Tongue (tissue), 2 donors: Measurements from ENCODE around the gene TREML2. TPM values are rescaled to one million over a fixed set of nuclear protein-coding genes. Genes with fewer than 3 reads are reported as not detected.
A peak's percentile ranks its signal among the peaks of the same experiment; 100 is the strongest.
"Not testable (repeated sequence)": the region's sequence is repeated elsewhere in the genome, so short reads cannot be mapped to it uniquely, and the experiment has no call there.

ENCODE experiments used
- DNase-seq: peaks from one replicate; pipeline ENCODE4 v3.0.0-alpha.2; 2015
- total RNA-seq: library from RNA; depleted of rRNA; stranded (reverse); fragments of >200 nt; gene quantifications from one replicate; pipeline ENCODE4 v1.2.3, GENCODE V29; 2014

Gene TREML2, protein sequence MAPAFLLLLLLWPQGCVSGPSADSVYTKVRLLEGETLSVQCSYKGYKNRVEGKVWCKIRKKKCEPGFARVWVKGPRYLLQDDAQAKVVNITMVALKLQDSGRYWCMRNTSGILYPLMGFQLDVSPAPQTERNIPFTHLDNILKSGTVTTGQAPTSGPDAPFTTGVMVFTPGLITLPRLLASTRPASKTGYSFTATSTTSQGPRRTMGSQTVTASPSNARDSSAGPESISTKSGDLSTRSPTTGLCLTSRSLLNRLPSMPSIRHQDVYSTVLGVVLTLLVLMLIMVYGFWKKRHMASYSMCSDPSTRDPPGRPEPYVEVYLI
- total RNA-seq, result 0.10 TPM

DNA sequence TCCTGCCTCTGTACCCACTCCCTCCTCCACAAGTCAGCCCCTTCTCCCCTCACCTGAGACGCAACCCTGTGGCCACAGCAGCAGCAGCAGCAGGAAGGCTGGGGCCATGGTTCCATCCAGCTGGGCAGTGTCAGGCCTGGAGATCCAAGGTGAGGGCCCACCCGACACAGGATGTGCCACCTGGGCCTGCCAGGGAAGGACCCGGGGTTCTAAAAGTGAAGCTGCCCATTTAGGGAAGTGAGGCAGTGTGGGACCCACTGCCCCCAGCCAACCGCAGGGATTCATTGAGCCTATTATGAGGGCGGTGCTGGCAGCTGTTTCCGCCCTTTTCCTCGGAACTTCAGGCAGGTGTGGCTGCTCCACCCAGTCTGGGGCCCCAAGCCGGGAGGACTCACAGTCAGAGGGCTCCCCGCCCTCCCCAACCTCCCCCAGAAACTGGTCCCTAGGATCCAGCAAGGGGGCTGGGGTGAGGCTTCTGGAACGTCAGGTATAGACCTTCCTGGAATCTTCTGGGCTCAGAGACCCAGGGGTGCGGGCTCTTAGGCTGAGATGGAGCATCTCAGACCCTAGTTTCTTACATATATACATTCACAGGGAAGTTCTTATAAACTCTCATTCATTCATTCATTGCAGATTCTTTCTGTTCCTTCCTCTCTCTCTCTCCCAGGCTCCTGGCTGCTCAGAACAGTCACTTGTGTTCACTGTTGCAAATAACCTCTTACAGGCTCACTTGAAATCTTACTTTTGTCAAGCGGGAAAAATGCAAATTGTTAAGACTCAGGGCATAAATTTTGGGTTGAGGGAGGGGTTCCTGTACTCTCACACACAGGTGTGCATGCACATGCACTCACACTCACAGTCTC is at the start of gene TREML2:
Gene TREML2 (minus strand): TSS at position 249 of the 863 bp plus-strand sequence. CDS start 141 bp downstream, at position 108.
- no peak for DNase-seq

DNA sequence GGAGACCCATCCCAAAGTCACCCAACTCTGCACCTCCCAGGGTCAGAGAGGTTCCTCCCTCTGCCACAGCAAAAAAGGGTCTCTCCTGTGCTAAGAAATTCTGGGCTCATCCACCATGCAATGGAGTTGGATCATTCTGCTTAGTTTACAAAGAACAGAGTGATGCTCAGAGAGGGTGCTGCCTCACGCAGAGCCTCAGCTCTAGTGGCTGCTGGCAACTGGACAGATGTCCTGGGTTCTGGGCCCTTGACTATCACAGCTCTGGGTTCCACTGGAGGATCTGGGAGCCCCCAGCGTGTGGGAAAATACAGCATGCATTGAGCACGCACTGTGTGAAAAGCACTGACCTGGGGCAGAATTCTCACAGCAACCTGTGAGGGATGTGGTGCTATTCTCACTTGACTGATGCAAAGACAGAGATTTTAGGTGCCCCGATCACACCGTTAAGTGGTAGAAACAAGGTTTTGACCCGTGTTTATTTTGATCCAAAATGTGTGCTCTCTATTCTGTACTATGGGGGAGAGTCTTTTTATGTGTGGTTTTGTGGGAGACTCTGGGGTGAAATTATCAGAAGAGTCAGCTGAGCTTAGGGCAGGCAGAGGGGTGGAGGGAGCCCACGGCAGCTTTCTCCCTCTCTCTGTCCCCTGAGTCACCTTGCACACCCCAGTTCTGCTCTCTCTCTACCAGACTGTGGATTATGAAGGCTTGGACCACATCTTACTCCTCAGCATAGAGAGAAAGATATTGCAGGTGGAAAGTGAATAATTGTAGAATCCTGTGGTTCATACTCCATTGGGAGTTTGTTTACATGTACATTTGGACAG is 47.1 kb upstream of the TREML2 start:
- no peak for DNase-seq

DNA sequence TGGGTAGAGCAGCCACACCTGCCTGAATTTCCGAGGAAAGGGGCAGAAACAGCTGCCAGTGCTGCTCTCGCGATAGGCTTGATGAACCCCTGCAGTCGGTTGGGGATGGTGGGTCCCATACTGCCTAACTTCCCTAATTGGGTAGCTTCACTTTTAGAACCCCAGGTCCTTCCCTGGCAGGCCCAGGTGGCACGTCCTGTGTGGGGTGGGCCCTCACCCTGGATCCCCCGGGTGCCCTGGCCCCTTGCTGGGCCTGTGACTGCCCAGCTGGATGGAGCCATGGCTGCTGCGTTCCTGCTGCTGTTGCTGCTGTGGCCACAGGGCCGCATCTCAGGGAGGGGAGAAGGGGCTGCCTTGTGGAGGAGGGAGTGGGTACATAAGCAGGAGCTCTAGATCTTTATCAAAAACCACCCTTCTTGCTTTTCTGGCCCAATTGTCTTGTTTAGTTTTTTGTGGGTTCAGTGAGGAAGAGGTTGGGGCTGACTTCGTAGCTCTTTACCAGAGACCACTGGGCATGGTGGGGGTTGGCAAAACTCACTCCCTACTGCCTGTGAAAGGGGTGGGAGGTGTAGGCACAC is 46.4 kb upstream of the TREML2 start:
- DNase-seq, result no peak

DNA sequence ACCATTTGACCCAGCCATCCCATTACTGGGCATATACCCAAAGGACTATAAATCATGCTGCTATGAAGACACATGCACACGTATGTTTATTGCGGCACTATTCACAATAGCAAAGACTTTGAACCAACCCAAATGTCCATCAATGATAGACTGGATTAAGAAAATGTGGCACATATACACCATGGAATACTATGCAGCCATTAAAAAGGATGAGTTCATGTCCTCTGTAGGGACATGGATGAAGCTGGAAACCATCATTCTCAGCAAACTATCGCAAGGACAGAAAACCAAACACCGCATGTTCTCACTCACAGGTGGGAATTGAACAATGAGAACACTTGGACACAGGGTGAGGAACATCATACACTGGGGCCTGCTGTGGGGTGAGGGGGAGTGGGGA is 45.6 kb upstream of the TREML2 start:
- not testable (repeated sequence) for DNase-seq

DNA sequence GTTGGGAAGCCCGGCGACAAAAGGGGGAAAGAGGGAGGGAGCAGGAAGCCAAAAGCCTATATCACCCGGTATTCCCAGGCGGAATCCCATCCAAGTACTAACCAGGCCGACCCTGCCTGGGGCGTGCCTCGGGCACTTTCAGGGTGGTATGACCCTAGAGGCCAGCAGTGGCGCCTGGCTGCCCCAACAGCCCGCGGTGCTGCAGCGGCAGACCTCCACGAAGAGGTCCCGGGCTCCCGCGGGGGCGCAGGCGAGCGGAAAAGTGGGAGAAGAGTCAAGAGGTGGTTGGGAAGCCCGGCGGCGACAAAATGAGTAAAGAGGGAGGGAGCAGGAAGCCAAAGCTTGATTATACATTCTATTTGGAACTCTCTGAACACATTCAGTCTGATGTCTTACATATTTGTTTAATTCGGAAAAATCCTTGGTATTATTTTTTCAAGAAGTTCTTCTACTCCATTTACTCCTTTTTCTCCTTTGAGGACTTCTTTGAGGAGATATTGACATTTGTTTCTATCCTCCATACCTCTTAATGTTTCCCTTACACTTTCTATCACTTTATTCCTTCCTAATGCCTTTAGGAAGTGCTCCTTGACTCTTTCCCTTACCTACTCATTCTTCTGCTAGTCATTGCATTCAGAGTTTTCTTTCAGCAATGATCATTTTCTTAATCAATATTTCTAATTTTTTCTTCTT is 38.7 kb upstream of the TREML2 start:
- DNase-seq, result no peak

DNA sequence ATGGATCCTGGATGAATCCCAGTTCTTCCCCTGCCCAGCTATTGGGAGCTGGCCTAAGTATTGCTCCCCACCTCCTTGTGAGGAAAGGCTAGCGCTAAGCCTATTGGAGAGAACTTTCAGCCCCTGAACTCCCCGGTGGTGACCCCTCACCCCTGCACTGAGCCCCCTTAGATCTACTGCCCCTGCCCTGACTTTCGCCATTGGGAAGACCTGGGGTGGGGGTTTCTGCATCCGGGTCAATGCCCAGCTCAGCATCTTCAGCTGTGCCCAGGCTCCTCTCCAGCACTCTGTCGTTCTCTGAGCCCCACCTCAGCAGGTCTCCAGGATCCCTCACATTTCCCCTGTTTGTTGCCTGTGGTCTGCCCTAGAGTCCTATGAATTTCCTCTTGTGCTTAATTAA is 36.2 kb upstream of the TREML2 start:
- no peak for DNase-seq

DNA sequence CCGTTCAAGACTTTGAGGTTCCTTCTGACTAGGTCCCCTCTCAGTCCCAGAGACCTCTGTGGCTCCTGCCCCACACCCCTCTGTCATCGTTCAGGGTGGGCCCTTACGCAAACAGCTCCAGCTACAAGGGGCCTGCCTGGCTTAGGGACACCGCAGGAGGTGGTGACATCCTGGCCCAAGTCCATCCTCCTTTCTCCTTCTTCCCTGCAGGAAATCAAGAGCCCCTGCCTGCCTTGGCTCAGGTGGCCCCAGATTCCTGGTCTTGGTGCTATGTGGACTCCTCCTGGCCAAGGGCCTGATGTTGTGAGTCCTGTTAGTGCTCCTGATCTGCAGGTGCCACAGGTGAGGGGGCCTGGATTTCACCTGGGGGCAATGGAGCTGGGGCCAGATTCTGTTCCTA is 35.3 kb upstream of the TREML2 start:
- DNase-seq, result no peak

DNA sequence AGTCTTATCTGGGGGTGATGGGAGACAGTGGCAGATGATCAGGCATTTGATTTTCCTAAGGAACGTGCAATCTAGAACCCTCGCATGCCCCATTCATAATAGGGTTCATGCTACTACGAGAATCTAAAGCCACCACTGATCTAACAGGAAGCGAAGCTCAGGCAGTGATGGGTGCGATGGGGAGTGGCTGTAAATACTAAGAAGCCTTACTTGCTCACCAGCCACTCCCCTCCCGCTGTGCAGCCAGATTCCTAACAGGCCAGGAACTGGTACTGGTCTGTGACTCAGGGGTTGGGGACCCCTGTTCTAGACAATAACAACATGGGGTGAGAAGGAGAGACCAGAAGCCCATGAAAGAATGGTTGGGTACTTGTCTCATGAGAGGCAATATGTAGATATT is 31.7 kb upstream of the TREML2 start:
- DNase-seq, result no peak

DNA sequence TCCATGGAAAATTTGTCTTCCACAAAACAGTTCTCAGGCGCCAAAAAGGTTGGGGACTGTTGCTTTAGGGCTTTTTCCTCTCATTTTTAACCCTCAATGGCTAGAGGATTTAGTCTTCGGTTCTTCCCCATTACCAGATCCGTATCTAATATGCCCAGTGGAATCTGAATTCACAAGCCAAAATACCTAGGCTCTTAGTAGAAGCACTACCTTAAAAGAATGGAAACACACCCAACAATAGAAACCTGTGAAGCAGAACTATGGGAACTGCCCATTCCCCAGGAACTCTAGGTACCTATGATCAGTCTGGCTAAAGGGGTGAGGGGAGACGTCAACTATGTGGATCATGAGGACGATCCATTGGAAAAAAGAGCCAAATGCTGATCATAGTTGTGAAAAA is 30.3 kb upstream of the TREML2 start:
- DNase-seq, result no peak

DNA sequence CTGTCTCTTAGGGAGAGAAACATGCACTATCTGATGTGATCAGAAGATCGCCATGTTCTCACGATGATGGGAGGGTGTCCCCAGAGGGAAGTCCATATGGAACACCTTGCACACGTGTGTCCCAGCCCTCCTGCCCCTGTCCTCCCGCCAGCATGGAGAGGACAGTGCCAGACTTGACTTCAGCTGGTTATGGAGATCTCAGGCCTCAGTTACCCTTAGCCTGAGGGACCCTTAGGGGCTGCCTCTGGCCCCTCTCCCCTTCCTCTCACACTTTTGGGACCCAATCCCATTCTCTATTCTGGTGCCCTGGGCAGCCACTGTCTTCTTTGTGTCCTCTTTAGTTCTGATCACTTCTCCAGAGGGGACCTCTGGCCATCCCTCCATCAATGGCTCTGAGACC is 28.8 kb upstream of the TREML2 start:
- DNase-seq, result no peak

DNA sequence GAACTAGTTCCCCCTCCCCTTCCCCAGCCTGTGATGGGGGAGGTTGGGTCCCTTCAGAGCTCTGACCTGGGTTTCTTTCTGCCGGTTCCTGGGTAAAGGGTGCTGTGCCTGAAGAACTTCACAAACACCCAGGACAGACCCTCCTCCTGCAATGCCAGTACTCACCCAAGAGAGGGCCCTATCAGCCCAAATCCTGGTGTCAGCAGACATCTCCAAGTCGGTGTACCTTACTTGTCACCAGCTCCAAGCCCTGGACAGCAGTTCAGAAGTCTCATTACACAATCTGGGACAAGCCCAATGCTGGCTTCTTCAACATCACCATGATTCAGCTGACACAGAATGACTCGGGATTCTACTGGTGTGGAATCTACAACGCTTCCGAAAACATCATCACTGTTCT is 27.7 kb upstream of the TREML2 start:
- no peak for DNase-seq

DNA sequence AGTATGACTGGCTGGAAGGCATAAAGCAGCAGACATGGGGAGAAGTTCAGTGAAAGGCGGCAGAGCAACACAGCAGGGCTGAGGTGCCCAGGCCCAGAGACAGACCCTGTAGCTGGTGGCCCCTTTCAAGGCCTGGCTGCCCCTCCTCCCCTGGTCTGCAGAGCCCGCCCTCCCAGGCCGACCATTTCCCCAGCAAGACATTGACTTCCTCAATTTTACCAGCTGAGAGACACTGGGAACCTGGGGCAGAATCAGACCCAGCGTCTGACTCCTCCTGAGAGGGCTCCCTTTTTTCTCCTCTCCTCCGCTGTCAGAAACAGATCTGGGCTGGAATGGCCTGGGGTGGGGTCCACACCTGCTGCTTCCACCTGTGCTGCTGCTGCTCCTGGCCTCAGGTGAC is 27.1 kb upstream of the TREML2 start, which contains the start of gene TREML4:
Gene TREML4 (plus strand): TSS at position 254 of the 400 bp plus-strand sequence. CDS start 79 bp downstream, at position 333.
- DNase-seq, result no peak

DNA sequence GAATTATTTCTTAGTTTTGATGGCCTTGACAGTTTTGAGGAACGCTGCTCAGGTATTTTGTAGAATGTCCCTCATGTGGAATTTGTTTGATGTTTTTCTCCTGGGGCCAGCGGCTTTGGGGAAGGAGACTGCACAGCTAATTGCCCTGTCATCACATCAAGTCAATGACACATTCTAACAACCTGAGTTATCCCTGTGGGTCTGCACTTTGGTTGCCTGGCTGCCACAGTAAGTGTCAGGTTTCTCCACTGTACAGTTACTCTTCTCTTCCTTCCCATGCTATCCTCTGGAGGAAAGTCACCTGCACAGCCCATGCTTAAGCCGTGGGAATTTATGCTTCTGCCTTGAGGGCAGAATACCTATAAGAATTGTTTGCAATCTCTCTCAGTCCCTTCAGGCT is 25.8 kb upstream of the TREML2 start:
- DNase-seq, result peak; percentile 7

DNA sequence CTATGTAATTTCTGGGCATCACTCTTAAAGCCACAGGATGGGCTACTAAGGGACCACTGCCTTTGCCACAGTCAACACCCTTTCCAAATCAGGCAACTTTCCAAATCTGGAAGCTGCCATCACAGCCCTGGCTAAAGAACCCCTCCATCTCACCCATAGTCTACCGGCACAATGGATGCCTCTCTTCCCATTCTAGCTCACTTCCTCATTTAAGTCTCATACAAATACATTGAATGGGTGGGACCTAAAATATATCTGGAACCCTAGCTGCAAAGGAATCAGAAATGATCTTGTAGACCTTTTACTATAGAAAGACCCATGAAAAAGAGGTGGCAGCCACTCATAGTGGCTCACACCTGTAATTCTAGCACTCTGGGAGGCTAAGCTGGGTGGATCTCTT is 23.9 kb upstream of the TREML2 start:
- DNase-seq, result no peak

DNA sequence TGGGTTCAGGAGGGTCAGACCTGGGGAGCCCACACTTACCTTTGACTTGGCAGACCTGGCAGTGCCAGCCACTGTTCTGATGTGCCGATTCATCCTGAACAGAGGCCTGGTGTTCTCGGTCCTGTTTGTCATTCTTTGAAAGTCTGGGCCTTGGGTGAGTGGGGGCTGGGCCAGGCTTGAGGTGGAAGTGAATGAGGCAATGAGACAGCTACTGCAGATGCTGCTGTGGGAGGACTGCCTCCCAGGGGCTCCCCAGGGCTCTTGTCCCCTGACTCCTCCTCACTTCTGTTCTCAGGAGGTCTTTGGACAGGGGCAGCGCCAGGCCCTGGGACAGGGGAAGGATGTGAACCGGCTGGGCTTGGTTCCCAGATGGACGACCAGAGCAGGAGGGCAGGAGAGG is 21.6 kb upstream of the TREML2 start:
- DNase-seq, result no peak

DNA sequence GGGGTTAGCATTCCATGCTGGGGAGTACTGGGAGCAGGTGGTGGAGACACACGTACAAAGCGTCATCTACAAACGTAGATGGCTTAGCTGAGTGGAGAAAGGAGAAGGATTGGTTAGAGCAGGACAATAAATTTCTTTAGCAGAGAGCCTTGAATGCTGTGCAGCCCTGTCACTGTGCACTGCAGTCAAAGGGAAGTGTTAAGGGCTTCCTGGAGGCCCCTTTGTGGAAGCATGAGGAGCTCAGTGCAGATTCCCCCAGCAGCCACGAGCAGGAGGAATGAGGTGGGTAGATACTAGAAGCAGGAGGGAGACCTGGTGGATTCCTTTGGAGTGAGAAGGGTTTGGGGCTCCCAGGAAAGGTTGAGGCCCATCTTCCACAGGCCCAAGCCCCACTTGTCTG is 21.1 kb upstream of the TREML2 start:
- no peak for DNase-seq

DNA sequence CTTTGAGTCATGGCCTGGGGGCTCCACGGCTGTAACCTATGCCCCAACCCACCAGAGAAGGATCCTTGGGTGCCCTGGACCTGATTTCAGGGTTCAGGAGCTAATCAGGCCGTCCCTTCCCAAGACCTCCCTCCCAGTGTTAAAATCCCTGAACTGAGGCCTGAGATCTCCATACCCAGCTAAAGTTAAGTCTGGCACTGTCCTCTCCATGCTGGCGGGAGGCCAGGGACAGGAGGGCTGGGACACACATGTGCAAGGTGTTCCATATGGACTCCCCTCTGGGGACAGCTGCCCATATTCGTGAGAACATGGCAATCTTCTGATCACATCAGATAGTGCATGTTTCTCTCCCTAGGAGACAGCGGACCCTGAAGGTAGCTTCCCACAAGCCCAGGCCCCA is 15.7 kb upstream of the TREML2 start:
- DNase-seq, result no peak

DNA sequence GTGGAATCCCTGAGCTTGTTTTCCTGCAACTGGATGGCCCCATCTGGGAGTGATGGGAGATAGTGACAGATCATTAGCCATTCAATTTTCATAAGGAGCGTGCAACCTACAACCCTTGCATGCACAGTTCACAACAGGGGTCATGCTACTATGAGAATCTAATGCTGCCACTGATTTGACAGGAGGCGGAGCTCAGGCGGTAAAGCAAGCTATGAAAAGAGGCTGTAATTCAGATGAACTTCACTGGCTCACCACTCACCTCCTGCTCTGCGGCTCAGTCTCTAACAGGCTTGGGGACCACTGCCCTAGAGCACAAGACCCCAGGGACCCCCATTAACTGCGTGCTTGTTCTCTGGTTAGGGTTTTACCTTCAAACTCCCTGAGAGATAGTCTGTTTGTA is 14.8 kb upstream of the TREML2 start:
- DNase-seq, result no peak

DNA sequence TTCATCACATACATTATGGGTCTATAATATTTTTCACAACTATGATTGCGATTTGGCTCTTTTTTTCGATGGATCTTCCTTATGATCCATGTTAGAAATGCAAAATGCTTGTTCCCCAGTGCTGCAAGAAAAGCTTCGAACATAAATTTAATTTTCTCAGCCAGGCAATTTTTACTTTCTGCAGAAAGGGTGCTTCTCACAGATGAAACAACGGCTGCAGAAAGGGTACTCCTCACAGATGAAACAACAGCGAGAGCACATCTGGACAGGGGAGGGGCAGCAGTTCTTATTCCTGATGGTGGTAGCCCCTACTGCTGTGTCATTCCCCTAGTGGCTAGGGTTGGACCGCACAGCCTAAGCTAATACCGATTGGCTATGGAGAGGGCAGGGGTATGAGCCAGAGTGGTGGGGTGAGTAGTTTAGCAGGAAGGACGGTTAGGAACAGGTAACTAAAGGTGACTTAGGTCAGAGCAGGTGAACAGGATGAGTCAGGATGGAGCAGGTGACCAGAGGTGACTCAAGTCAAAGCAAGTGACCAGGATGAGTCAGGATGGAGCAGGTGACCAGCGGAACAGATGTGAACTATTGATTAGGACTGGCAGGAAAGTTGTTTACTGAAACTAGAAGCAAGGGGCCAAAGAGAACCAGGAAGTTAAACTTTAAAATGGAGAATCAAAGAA is 13.8 kb upstream of the TREML2 start:
- no peak for DNase-seq

DNA sequence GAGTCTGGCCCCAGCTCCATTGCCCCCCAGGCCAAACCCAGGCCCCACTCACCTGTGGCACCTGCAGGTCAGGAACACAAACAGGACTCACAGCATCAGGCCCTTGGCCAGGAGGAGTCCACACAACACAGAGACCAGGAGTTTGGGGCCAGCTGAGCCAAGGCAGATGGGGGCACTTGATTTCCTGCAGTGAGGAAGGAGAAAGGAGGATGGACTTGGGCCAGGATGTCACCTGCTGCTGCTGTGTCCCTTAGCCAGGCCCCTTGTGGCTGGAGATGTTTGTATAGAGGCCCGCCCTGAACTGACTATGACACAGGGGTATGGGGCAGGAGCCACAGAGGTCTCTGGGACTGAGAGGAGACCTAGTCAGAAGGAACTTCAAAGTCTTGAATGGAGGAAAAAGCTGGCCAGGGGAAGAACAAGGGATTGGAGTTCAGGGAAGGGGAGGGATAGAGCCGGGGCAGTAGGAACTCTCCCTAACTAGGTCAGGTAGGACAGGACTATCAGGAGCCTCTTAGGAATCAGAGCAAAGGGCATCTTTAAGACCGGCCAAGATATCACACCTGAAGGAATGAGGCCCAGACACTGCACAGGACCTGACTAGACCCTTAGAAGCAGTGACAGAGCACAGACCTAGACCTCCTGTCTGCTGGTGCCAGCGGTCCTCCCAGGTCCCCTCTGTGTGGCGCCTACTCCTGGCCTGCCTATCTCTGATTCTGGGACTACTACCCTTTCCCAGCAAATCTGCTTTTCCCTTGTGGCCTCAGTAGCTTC is 8.8 kb upstream of the TREML2 start:
- no peak for DNase-seq
